ENCODE data around the gene UBL4B.

- TF ChIP-seq POLR2A (IDR thresholded peaks at IDR 0.05) = no peak
- TF ChIP-seq CTCF (IDR thresholded peaks at IDR 0.05 in 4 of 5, conservative IDR thresholded peaks at IDR 0.05 in 1 of 5) = no peak
Observed at GRCh38 chr1:110130113-110130591, 17.9 kb downstream of the UBL4B start.

All from gastrocnemius medialis (tissue), 4 donors.